SK-N-SH (cell line): ENCODE results near the gene ZNF486. TPM values are rescaled to one million over a fixed set of nuclear protein-coding genes. Genes with fewer than 3 reads are reported as not detected.

Source experiments
- CTCF ChIA-PET: fragments of 300-600, 350-600 bp; formaldehyde crosslinking; extraction: SDS; loops from one replicate; lab custom pipeline; 2021; lab: Yijun Ruan, JAX
- POLR2A ChIA-PET: fragments of 350-600 bp; sonication (Branson Sonifier 250); formaldehyde crosslinking; extraction: SDS; loops from one replicate; lab custom pipeline; 2020; ENCODE audit warnings: antibody characterized with exemption, inconsistent platforms; lab: Yijun Ruan, JAX
- DNase-seq: peaks from one replicate; pipeline ENCODE4 v3.0.0; 2012
- H2AFZ ChIP-seq: fragments of 200-600 bp; sonication (generic); 2 replicates; pipeline ENCODE4 v1.8.1; 2016; ENCODE audit warnings: antibody characterized with exemption, mild to moderate bottlenecking, low read depth
- H3F3A ChIP-seq: fragments of 200-600 bp; sonication (generic); replicated peaks from 2 replicates; pipeline ENCODE3; 2016; ENCODE audit warnings: antibody characterized with exemption, mild to moderate bottlenecking; ENCODE audit not compliant: insufficient read depth
- H3K27ac ChIP-seq, 2 experiments: fragments of 200-500 bp in 1 of 2; fragments of 200-600 bp in 1 of 2; sonication (Bioruptor generic) in 1 of 2; sonication (generic), shearing (Covaris generic) in 1 of 2; 2 replicates each; pipeline versions ENCODE4 v1.5.1 to v1.6.1; 2014 to 2016; ENCODE audit warnings: low read depth in 2 of 2, inconsistent platforms in 1 of 2, low read length in 1 of 2, mild to moderate bottlenecking in 1 of 2, mixed read lengths in 1 of 2
- H3K27me3 ChIP-seq: fragments of 200-600 bp; sonication (generic), shearing (Covaris generic); 2 replicates; pipeline ENCODE4 v1.6.1; 2016; ENCODE audit warnings: mixed run types; ENCODE audit not compliant: insufficient read depth
- H3K36me3 ChIP-seq, 2 experiments: fragments of 200-500 bp in 1 of 2; fragments of 200-600 bp in 1 of 2; sonication (Bioruptor generic) in 1 of 2; sonication (generic) in 1 of 2; replicated peaks in 1 of 2; 2 replicates each; pipeline versions ENCODE3 to v1.5.1; 2014 to 2016; ENCODE audit warnings: low read length in 1 of 2, mild to moderate bottlenecking in 1 of 2; ENCODE audit not compliant: insufficient read depth in 2 of 2, control insufficient read depth in 1 of 2
- H3K4me1 ChIP-seq, 2 experiments: fragments of 200-500 bp in 1 of 2; fragments of 200-600 bp in 1 of 2; sonication (Bioruptor generic) in 1 of 2; sonication (generic), shearing (Covaris generic) in 1 of 2; 2 replicates each; pipeline versions ENCODE4 v1.5.1 to v1.6.1; 2014 to 2016; ENCODE audit warnings: low read depth in 1 of 2, low read length in 1 of 2, mixed run types in 1 of 2; ENCODE audit not compliant: insufficient read depth in 2 of 2, control insufficient read depth in 1 of 2
- H3K4me2 ChIP-seq: fragments of 200-600 bp; sonication (generic), shearing (Covaris generic); 2 replicates; pipeline ENCODE4 v1.6.1; 2017; ENCODE audit warnings: mixed run types
- H3K4me3 ChIP-seq, 2 experiments: fragments of 200-500 bp in 1 of 2; fragments of 200-600 bp in 1 of 2; sonication (Bioruptor generic) in 1 of 2; sonication (generic), shearing (Covaris generic) in 1 of 2; 2 replicates each; pipeline versions ENCODE4 v1.5.1 to v1.8.1; 2014 to 2016; ENCODE audit warnings: low read depth in 2 of 2, inconsistent platforms in 1 of 2, low read length in 1 of 2, mild to moderate bottlenecking in 1 of 2, mixed read lengths in 1 of 2, moderate library complexity in 1 of 2
- H3K79me2 ChIP-seq: fragments of 200-600 bp; sonication (generic); 2 replicates; pipeline ENCODE4 v1.8.1; 2017; ENCODE audit warnings: mild to moderate bottlenecking; ENCODE audit not compliant: insufficient read depth
- H3K9ac ChIP-seq: fragments of 200-600 bp; sonication (generic); 2 replicates; pipeline ENCODE4 v1.6.1; 2017; ENCODE audit warnings: mixed run types
- H3K9me2 ChIP-seq: fragments of 200-600 bp; sonication (generic); 2 replicates; pipeline ENCODE4 v1.6.1; 2017; ENCODE audit warnings: mixed run types
- H3K9me3 ChIP-seq: fragments of 200-600 bp; sonication (generic); 2 replicates; pipeline ENCODE4 v1.6.1; 2017; ENCODE audit warnings: mixed run types, mild to moderate bottlenecking, moderate library complexity
- H4K20me1 ChIP-seq: fragments of 200-600 bp; sonication (generic); 2 replicates; pipeline ENCODE4 v1.6.1; 2017; ENCODE audit warnings: mild to moderate bottlenecking, mixed run types; ENCODE audit not compliant: insufficient read depth
- CHD2 ChIP-seq: fragments of 150-350 bp; IDR thresholded peaks from 2 replicates; pipeline ENCODE4 v1.6.1; 2018; ENCODE audit warnings: low read length; ENCODE audit not compliant: partially characterized antibody
- EP300 ChIP-seq, 2 experiments: IDR thresholded peaks; 2 replicates each; pipeline versions ENCODE4 v1.4.0 to v1.6.1; 2012; ENCODE audit warnings: borderline replicate concordance in 1 of 2, low read depth in 1 of 2, low read length in 1 of 2
- FOXJ3 ChIP-seq: sonication (generic); formaldehyde crosslinking; IDR thresholded peaks from 2 replicates; pipeline ENCODE4 v1.5.1; 2020; ENCODE audit warnings: mild to moderate bottlenecking, missing genetic modification reagents
- FOXM1 ChIP-seq: IDR thresholded peaks from 2 replicates; pipeline ENCODE4 v1.4.0; 2012; ENCODE audit warnings: low read depth, mild to moderate bottlenecking
- GABPA ChIP-seq: IDR thresholded peaks from 2 replicates; pipeline ENCODE4 v1.4.0; 2012; ENCODE audit warnings: low read depth, mild to moderate bottlenecking
- JUND ChIP-seq: IDR thresholded peaks from 2 replicates; pipeline ENCODE4 v1.4.0; 2012
- MEF2A ChIP-seq: IDR thresholded peaks from 2 replicates; pipeline ENCODE4 v1.4.0; 2012; ENCODE audit warnings: low read depth, borderline replicate concordance
- MXI1 ChIP-seq: IDR thresholded peaks from 2 replicates; pipeline ENCODE4 v1.6.1; 2012; ENCODE audit warnings: mild to moderate bottlenecking, low read depth, low read length, improper control_type of control experiment
- NFIC ChIP-seq: IDR thresholded peaks from 2 replicates; pipeline ENCODE4 v1.4.0; 2012; ENCODE audit warnings: borderline replicate concordance
- POLR2AphosphoS5 ChIP-seq: IDR thresholded peaks from 2 replicates; pipeline ENCODE4 v1.6.1; 2012; ENCODE audit warnings: low read depth, low read length
- RAD21 ChIP-seq: IDR thresholded peaks from 2 replicates; pipeline ENCODE4 v1.6.1; 2012; ENCODE audit warnings: mild to moderate bottlenecking, low read length
- RFX5 ChIP-seq: IDR thresholded peaks from 2 replicates; pipeline ENCODE4 v1.6.1; 2012; ENCODE audit warnings: mild to moderate bottlenecking, improper control_type of control experiment, low read length
- RXRA ChIP-seq: IDR thresholded peaks from 2 replicates; pipeline ENCODE4 v1.4.0; 2012; ENCODE audit warnings: low read depth, mild to moderate bottlenecking, borderline replicate concordance
- SMC3 ChIP-seq: IDR thresholded peaks from 2 replicates; pipeline ENCODE4 v1.6.1; 2012; ENCODE audit warnings: low read depth, low read length, improper control_type of control experiment
- TCF12 ChIP-seq: IDR thresholded peaks from 2 replicates; pipeline ENCODE4 v1.4.0; 2012
- WGBS: methylation state at CpG from one replicate; pipeline ENCODE4 v1.1.6; 2017; ENCODE audit warnings: low lambda C conversion rate; 5-methylcytosine and 5-hydroxymethylcytosine counted together
- polyA plus RNA-seq, 3 experiments: library from polyadenylated mRNA; depleted of rRNA; stranded (reverse); fragments of >200 nt; gene quantifications; 2 replicates each; pipeline ENCODE4 v1.2.3, GENCODE V29; 2012
- TF ChIP-seq, protein P1 (sequence below): IDR thresholded peaks from 2 replicates; pipeline ENCODE4 v1.4.0; 2012; ENCODE audit warnings: low read depth
- TF ChIP-seq, protein P2 (sequence below): fragments of 200-600 bp; sonication (generic); IDR thresholded peaks from 2 replicates; pipeline ENCODE4 v1.6.1; 2017; ENCODE audit warnings: antibody characterized with exemption, mild to moderate bottlenecking, moderate library complexity
- TF ChIP-seq, protein P3 (sequence below): IDR thresholded peaks from 2 replicates; pipeline ENCODE4 v1.6.1; 2012; ENCODE audit warnings: mild to moderate bottlenecking, low read depth, low read length, moderate library complexity
- TF ChIP-seq, protein P4 (sequence below): IDR thresholded peaks from 2 replicates; pipeline ENCODE4 v1.4.0; 2012; ENCODE audit warnings: low read depth, borderline replicate concordance
- TF ChIP-seq, protein P5 (sequence below): IDR thresholded peaks from 2 replicates; pipeline ENCODE4; 2012
- TF ChIP-seq, protein P6 (sequence below): fragments of 150-350 bp; IDR thresholded peaks from 2 replicates; pipeline ENCODE4 v1.6.1; 2016; ENCODE audit warnings: mild to moderate bottlenecking, low read depth, low read length

The ZNF486 gene
- polyA plus RNA-seq, 1 of the 3 experiments (the other 2 are of a cell fraction), result 2.0 TPM

GRCh38 chr19:20154636-20155035 is 12.4 kb upstream of the ZNF486 start:
- no peaks in the 10 kb centered on the region for H3F3A ChIP-seq
- H3K9me3 ChIP-seq, result no peaks in the 10 kb centered on the region
- no peak overlapping the region for H3K9ac ChIP-seq
- no peaks in the 10 kb centered on the region; a peak in 1 of 4 replicates for H3K4me1 ChIP-seq
- H3K27me3 ChIP-seq, result no peaks in the 10 kb centered on the region
- H4K20me1 ChIP-seq, result no peaks in the 10 kb centered on the region
- no peaks in the 10 kb centered on the region for H3K9me2 ChIP-seq
- no peak overlapping the region for H3K4me2 ChIP-seq
- POLR2A ChIA-PET, result no interaction called here
- WGBS, result 29% methylated on average over 4 of the region's 4 CpGs
- H3K79me2 ChIP-seq, result no peaks in the 10 kb centered on the region
- no peak overlapping the region for H3K27ac ChIP-seq
- CTCF ChIA-PET, result no interaction called here
- H2AFZ ChIP-seq, result no peak overlapping the region
- no peak for TF ChIP-seq CHD2
- no peak for TF ChIP-seq MXI1
- TF ChIP-seq, protein P1, sequence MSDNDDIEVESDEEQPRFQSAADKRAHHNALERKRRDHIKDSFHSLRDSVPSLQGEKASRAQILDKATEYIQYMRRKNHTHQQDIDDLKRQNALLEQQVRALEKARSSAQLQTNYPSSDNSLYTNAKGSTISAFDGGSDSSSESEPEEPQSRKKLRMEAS, result no peak
- TF ChIP-seq, protein P2, sequence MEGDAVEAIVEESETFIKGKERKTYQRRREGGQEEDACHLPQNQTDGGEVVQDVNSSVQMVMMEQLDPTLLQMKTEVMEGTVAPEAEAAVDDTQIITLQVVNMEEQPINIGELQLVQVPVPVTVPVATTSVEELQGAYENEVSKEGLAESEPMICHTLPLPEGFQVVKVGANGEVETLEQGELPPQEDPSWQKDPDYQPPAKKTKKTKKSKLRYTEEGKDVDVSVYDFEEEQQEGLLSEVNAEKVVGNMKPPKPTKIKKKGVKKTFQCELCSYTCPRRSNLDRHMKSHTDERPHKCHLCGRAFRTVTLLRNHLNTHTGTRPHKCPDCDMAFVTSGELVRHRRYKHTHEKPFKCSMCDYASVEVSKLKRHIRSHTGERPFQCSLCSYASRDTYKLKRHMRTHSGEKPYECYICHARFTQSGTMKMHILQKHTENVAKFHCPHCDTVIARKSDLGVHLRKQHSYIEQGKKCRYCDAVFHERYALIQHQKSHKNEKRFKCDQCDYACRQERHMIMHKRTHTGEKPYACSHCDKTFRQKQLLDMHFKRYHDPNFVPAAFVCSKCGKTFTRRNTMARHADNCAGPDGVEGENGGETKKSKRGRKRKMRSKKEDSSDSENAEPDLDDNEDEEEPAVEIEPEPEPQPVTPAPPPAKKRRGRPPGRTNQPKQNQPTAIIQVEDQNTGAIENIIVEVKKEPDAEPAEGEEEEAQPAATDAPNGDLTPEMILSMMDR, result no peak
- no peak for TF ChIP-seq GABPA
- TF ChIP-seq TCF12, result no peak
- no peak for TF ChIP-seq JUND
- no peak for TF ChIP-seq RXRA
- no peak overlapping the region for H3K4me3 ChIP-seq
- DNase-seq, result no peak
- no peaks in the 10 kb centered on the region for H3K36me3 ChIP-seq

GRCh38 chr19:20162821-20163220 is 4.2 kb upstream of the ZNF486 start:
- Histone ChIP-seq H3K9me3 (no peaks in the 10 kb centered on the region; the same call in 1 of the 2 replicates), H3K27me3 (no peaks in the 10 kb centered on the region), H3K9ac (no peak overlapping the region), H3K4me1 (no peaks in the 10 kb centered on the region), H3K4me3 (no peak overlapping the region), H2AFZ (no peak overlapping the region), H3K27ac (no peak overlapping the region), H3K36me3 (no peaks in the 10 kb centered on the region), H3K4me2 (no peak overlapping the region), H3F3A (peaks cover 6% of the 10 kb centered on the region), H3K9me2 (no peaks in the 10 kb centered on the region), H3K79me2 (peaks cover 5% of the 10 kb centered on the region; the same call in 1 of the 2 replicates), H4K20me1 (no peaks in the 10 kb centered on the region)
- DNase-seq, result no peak
- ChIA-PET POLR2A (no interaction called here), CTCF (interaction anchor here (0.6 kb wide), 1 partner anchor 1046 kb away, joined by 3 read pairs; no protein-coding TSS in a partner anchor)
- WGBS, result 60% methylated on average over 3 of the region's 3 CpGs
- TF ChIP-seq NFIC (no peak), POLR2AphosphoS5 (no peak), RFX5 (no peak), RAD21 (no peak), MEF2A (no peak), SMC3 (no peak), FOXM1 (no peak), FOXJ3 (CRISPR knock-in tag) (no peak), EP300 (IDR thresholded peaks at IDR 0.05; ENCODE audit: borderline replicate concordance in 1 of 2, low read depth in 1 of 2, low read length in 1 of 2) (no peak)
- TF ChIP-seq, protein P3, sequence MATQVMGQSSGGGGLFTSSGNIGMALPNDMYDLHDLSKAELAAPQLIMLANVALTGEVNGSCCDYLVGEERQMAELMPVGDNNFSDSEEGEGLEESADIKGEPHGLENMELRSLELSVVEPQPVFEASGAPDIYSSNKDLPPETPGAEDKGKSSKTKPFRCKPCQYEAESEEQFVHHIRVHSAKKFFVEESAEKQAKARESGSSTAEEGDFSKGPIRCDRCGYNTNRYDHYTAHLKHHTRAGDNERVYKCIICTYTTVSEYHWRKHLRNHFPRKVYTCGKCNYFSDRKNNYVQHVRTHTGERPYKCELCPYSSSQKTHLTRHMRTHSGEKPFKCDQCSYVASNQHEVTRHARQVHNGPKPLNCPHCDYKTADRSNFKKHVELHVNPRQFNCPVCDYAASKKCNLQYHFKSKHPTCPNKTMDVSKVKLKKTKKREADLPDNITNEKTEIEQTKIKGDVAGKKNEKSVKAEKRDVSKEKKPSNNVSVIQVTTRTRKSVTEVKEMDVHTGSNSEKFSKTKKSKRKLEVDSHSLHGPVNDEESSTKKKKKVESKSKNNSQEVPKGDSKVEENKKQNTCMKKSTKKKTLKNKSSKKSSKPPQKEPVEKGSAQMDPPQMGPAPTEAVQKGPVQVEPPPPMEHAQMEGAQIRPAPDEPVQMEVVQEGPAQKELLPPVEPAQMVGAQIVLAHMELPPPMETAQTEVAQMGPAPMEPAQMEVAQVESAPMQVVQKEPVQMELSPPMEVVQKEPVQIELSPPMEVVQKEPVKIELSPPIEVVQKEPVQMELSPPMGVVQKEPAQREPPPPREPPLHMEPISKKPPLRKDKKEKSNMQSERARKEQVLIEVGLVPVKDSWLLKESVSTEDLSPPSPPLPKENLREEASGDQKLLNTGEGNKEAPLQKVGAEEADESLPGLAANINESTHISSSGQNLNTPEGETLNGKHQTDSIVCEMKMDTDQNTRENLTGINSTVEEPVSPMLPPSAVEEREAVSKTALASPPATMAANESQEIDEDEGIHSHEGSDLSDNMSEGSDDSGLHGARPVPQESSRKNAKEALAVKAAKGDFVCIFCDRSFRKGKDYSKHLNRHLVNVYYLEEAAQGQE, result no peak
- TF ChIP-seq, protein P4, sequence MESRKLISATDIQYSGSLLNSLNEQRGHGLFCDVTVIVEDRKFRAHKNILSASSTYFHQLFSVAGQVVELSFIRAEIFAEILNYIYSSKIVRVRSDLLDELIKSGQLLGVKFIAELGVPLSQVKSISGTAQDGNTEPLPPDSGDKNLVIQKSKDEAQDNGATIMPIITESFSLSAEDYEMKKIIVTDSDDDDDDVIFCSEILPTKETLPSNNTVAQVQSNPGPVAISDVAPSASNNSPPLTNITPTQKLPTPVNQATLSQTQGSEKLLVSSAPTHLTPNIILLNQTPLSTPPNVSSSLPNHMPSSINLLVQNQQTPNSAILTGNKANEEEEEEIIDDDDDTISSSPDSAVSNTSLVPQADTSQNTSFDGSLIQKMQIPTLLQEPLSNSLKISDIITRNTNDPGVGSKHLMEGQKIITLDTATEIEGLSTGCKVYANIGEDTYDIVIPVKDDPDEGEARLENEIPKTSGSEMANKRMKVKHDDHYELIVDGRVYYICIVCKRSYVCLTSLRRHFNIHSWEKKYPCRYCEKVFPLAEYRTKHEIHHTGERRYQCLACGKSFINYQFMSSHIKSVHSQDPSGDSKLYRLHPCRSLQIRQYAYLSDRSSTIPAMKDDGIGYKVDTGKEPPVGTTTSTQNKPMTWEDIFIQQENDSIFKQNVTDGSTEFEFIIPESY, result no peak
- TF ChIP-seq, protein P5, sequence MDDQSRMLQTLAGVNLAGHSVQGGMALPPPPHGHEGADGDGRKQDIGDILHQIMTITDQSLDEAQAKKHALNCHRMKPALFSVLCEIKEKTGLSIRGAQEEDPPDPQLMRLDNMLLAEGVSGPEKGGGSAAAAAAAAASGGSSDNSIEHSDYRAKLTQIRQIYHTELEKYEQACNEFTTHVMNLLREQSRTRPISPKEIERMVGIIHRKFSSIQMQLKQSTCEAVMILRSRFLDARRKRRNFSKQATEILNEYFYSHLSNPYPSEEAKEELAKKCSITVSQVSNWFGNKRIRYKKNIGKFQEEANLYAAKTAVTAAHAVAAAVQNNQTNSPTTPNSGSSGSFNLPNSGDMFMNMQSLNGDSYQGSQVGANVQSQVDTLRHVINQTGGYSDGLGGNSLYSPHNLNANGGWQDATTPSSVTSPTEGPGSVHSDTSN, result no peak
- TF ChIP-seq, protein P6, sequence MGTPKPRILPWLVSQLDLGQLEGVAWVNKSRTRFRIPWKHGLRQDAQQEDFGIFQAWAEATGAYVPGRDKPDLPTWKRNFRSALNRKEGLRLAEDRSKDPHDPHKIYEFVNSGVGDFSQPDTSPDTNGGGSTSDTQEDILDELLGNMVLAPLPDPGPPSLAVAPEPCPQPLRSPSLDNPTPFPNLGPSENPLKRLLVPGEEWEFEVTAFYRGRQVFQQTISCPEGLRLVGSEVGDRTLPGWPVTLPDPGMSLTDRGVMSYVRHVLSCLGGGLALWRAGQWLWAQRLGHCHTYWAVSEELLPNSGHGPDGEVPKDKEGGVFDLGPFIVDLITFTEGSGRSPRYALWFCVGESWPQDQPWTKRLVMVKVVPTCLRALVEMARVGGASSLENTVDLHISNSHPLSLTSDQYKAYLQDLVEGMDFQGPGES, result no peak
